SIG-M5 treated with dmso at 0.1 percent for 504 hours (cell line): ENCODE measurements around the gene MYOCD.

Experiments used
- DNase-seq: peaks from one replicate; lab custom pipeline; 2025; ENCODE audit not compliant: unreplicated experiment; lab: John Stamatoyannopoulos, UW

MYOCD gene

DNA sequence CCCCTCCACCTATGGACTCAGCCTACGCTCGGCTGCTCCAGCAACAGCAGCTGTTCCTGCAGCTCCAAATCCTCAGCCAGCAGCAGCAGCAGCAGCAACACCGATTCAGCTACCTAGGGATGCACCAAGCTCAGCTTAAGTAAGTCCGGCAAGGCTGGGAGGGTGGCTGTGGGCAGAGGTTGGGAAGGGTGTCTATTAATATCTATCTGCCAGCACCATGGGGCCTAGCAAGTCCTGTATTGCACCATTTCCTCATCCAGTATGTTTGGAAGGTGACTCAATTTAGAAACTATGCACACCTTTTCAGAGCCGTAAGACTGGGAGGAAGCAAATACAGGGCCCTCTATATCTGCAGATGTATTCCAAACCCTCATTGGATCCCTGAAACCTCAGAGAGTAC, 78.6 kb downstream of the MYOCD start:
- DNase-seq, result no peak

DNA sequence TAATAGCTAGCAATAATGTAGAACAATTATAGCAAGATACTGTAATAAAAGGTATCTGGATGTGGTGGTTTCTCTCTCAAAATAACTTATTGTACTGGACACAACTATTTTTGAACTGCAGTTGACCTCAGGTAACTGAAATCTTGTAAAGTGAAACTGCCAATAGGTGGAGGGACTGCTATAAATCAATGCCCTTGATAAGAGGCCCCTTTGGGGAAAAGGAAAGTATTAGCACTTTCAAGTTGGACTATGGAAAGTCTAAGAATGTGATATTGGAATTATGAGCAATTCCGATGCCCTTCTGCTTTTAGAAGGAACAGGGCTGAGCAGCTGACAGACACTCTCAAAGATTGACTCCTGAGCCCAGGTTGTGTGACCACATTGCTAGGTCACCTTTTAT, 79.1 kb downstream of the MYOCD start:
- DNase-seq, result no peak

DNA sequence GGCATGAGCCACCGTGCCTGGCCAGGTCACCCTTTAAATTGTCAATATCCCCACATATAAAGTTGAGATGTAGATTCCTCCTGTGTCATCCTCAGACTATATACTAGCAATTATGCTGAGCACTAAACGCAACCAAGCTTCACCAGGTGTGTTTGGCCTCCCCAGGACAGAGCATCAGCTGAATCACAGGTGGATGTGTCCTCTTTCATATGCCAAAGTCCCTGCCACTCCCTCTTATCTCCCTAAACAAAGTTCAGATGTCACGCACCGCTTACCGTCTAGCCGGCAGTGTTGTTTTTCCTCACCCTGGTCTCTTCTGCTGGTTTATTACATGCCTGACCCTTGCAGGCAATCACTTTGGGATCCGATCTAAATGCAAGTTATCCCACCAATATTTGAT, 79.8 kb downstream of the MYOCD start:
- DNase-seq, result no peak

DNA sequence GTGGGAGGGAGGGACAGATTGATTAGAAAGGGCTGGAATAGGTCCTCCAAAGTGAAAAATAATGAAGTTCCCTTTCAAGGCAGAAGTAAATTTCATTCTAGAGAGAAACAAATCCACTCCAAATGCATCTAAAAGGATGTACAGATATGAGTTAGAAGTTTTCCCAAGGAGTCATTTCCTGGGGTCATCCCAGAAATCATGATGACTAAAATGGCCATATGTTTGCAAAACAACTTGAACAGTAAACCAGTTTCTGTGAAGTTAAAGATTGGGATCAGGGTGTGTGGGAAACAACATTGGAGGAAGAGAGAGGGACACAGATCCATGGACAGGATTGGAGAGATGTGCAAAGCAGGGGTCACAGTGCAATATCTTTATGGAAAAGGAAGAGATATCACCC, 91.1 kb downstream of the MYOCD start:
- DNase-seq, result no peak

DNA sequence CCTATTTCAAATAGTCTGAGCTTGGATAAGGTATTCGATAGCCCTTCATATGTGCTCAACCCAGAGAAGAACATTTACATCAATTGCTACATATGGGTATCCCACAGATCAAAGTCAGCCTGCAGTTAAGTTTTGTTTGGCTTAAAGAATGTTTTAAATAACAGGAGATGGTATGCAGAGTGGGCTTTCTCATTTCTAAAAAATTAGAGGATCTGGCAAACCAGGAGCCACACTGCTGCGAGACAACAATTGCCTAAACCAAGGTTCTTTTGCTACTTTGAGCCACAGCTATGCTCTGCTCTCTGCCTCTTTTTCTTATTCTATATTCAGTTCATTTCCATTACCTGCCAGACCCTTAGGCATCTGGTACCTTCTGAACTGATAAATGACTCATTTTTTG, 93.4 kb downstream of the MYOCD start:
- DNase-seq, result no peak

DNA sequence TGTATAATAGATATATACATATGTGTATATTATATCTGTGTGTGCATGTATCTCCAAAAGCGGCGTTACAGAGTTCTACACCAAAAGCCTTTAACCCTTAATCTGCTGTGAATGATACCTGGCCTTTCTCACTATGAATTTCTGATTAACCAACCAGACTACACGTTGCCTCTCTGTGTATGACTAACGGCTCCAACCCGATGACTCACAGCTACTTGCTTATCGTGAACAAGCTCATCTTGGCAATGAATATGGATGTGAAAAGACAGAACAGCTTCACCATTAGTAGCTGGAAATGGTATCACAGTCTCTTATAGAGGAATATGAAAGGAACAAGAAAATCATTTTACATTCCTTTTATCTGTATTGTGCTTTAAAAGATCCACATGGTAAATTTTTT, 99.9 kb downstream of the MYOCD start:
- no peak for DNase-seq

DNA sequence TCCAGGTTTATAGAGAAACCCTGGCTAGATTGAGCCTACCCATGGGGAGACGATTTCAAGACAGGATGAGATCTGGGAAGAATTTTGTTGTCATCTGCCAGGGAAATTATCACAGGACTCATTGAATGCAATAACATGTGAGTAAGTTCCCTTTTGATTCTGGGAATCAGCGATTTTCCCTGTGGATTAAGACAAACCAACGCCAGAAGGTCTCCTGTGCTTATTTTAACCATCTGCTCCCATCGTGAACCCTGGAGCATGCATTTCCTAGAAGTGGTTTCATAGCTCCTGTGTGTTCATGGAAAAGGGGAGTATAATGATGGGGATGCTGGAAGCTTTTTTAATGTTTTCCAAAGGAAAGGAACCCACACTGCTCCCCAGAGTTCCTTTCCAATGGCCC, 102.6 kb downstream of the MYOCD start:
- no peak for DNase-seq

DNA sequence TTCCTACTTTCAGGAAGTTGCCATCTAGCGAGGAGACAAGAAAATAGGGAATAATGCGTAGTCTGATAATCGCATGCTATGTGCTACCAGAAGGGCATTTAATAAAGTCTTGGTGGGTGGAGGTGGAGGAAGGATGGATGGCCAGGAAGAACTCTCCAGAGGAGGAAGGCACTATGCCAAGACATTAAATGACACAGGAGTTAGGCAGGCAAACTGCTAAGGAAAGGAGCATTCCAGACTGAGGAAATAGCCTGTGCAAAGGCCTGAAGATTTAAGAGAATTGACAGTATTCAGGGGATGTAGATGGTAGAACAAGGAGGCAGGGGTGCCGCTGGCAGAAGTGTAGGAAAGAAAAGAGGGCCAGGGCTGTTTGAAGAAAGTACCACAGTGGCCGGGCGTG, 104.3 kb downstream of the MYOCD start:
- no peak for DNase-seq

DNA sequence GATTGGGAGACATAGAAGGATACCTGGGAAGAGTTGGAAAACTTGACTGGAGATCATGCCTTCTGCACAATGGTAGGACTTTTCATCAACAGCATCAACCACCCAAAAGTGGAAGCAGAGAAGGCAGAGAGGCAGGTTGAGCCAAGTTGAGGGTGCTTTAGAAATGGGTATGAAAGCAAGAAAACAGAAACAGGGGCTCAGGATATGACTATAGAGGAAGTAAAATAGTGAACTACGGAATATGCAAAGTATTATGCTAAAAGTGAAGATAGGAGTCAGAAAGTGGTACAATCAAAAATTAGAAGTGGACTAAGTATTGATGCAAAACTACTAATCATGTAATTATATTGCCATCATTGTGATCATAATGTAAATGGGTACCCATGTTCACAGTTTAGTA, 107.5 kb downstream of the MYOCD start:
- no peak for DNase-seq

DNA sequence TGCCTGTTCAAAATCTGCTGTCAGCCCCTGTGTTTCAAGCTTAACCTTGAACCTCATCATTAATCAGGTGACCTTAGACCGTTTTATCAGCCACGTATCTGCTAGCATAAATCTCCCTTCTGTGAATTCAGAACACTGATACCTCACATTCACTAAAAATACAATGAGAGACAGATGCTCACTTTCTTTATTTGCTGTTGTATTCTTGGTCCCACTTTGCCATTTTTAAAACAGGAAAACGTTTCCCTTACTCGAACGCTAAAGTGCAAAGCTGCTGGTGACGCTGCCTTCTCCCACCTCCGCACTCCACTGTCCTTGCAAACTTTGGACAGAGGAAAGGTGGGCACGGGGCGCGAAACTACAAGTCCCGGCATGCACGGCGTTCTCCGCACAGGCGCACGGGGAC, 123.4 kb downstream of the MYOCD start:
- no peak for DNase-seq

DNA sequence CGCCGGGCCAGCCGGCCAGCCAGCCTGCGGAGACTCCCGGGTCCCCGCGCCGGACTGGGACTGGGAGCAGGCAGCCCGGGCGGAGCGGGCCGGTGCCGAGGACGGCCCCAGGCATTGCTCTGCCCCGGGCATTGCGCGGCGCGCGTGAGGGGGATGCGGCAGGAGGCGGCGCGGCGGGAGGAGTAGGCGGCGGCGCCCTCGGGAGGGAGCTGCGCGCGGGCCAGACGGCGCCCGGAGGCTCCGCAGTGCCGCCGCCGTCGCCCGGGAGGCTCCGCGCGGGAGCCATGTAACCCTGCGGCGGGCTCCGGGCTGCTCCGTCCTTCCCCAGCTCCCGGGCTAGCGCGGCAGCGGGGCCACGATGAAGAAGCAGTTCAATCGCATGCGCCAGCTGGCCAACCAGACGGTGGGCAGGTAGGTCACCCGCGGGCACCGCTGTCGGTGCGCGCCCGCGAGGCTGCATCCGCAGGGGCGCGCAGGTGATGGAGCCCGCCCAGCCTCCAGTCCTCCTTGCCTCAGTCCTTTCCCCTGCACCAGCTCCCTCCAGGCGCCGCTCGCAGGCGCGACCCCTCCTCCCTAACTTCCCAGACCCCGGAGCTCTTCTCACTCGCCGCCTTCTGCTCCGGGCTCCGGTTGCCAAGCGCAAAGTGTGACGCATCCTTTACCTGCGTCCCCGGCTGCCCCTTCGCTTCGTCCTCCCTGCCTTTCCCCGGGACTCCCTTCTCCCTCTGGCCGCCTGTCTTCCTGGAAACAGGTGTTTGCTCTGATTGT, 124.0 kb downstream of the MYOCD start, which contains the start of gene ARHGAP44:
ARHGAP44 (plus strand) TSS at position 18 of the 768 bp plus-strand sequence; CDS start at position 359, 341 bp downstream.
- peak; percentile 5 for DNase-seq

DNA sequence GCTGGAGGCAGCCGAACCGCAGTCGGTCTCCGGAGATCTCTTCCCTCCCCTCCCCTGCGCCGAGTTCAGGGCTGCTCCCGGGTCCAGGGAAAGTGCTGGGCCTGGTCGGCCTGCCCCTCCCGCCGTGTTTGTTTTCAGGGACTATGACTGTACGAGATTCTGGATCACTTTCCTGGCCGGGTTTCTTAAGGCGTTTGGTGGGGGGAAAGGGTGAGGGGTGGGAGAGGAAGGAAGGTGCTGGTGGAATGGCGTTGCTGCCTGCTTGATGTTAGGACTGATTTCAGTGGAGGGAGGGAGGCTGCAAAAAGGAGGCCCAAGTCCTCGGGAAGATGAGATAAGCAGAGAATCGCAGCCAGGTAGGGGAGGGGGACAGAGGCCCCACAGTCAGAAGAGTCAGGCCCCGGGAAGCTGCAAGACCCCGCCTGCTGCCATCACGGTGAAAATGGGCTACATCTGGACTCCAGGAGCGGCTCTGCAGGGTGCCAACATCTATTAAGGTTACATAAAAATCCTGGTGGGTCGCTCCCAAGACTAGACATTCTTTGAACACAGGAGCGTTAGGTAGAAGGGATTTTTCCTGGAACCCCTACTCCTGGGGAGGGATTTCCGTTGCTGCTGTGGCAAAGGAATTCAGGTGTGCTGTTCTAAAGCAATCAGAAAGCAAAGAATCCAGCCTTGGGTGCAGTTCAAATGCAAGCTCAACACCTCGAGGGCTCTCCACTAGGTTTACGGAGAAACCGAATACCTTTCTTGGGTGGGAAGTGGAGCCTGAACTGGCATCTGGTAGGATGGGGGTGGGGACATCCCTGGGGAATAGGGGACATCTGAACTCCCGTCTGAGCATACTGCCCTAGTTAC, 124.8 kb downstream of the MYOCD start:
- no peak for DNase-seq

DNA sequence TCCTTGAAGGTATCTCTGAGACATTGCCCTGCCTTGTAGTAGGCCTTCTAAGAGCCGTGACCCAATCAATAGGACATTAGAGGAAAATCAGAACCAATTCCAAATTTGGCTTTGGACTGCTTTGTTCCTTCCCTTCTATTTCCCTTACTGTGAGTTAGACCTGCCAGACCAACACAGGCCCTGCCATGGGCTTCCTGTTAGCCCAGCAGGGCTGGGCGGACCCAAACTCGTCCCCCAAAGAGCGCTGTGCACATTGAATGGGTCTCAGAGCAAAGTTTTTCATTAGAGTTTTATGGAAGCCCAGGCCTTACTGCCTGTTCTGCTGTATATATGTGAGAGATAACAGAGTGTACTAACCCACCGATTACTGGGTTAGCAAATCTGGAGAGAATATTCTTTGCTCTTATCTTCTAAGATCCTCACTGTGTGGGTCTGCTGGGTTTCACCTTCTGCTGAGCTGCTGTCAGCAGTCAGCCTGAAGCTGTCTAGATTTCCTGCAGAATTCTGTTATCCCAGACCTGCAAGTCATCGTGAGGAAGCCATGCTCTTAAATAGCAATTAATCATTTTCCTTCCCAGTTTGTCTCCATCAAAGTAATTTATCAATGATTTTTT, 129.3 kb downstream of the MYOCD start:
- no peak for DNase-seq

DNA sequence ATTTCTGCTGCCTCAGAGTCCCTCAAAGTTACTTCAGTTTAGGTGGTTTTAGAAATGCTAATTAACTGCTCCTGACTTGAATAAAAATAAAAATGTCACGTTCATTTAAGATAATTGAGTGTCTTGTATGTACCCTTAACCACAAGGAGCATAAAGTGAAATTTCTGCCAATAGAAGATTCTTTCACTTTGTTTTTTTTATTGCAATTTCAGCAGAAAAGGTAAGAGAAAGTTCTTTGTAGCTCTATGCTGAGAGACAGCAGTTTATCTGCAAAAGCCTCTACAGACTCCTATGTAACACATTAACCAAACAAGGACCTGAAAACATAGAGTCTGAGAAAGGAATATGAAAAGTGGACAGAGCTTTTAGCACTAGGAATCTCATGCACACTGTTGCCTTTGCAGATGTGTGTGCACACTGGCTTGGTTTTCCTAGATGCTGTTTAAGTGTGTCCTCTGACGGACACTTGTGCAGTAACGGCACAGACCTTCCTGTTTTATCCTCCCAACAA, 135.2 kb downstream of the MYOCD start:
- DNase-seq, result no peak

DNA sequence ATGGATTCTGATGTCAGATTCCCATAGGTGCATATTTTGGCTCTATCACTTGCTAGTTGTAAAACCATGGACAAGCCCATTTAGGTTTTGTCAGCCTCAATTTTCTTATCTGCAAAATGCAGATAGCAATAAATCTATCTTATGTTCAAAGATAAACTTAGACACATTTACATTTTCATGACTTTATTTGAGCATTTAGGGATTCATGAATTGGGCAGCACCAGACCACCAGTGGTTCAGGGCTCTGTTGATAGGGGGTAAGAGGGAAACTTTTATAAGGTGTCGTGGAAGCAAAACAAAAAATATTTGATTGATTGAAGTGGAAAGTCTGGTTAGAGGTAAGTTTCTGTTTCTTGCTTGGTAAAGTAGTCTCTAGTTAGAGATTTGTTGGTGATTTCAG, 140.9 kb downstream of the MYOCD start:
- no peak for DNase-seq

DNA sequence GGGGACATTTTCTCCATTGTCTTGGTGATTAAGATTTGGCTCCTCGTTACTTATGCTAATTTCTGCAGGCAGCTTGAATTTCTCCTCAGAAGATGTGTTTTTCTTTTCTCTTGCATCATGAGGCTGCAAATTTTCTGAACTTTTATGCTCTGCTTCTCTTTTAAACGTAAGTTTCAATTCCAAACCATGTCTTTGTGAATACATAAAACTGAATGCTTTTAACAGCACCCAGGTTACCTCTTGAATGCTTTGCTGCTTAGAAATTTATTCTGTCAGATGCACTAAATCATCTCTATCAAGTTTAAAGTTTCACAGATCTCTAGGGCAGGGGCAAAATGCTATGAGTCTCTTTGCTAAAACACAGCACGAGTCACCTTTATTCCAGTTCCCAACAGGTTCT, 143.0 kb downstream of the MYOCD start:
- no peak for DNase-seq

DNA sequence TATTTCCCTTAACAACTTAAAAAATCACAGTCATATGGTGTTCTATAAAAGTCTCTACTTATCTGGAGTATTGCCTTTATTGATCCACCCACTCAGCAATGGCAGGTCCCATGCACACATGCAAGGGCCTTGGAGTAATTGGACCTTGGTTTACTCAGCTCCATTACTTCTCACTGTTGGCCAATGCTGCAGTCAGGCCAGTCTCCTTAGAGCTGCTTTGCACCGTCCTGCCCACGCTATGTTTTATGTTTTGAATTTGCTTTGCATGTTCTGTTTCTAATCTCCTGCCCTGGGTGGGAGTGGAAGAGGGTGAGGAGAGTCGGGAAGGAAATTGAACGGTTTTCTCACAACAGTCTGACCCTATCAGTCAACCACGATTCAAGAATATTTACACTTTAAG, 147.2 kb downstream of the MYOCD start:
- no peak for DNase-seq

DNA sequence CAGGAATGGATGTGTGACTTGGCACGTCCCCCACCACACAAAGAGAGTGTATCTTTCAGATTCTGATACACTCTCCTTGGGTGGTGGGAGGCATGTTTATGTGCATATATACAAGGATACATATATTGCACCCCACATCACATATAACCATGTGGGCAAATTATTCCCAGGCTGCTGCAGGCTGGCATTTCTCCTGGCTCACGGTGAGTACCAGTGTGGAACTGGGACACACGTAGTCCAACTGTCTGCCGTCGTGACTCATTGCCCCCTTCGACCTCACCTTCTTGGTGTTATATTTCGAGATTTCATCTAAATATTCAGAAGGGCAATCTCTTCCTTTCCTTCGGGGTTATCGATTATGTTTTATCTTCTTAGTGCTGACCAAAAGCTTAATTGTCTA, 148.0 kb downstream of the MYOCD start:
- no peak for DNase-seq

DNA sequence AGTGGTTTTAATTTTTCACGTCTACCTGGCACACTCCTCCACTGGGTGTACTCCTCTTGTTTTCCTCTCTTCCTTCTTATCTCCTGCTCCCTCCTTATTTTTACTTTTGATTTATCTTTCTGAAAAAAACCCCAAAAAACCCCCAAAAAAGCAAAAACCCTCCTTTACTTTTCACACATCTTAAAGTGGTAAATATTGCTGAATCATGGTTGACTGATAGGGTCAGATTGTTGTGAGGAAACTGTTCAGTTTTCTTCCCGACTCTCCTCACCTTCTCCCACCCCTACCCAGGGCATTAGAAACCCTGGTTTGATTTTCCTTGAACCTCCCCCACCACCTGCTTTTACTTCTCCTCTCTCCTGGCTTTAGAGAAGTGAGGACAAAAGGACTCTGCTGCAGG, 149.0 kb downstream of the MYOCD start:
- no peak for DNase-seq

DNA sequence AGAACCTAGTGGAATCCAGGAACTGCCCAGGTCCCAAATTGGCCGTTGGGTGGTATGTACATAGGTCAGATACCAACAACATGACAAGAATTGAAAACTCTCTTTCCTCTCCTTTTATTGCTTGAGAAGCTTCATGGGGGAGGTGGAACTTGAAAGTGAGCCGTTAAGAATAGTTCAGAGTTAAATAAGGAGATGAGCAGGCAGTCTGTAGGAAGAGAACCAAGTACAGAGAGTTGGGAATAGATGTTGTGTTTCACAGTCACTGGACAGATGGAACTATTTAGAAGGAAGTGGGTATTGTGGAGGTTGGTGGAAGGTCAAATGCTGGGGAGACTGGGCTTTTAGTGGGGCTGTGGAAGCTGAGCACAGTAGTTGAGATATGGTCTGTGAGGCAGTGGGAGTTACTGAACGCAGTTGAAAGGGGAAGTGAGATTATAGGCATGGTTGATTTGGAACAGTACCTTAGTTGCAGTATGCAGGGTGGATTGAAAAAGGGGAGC, 150.0 kb downstream of the MYOCD start:
- peak; percentile 21 for DNase-seq
